SK-N-MC (cell line): ENCODE measurements around the gene ZMPSTE24.

Source experiments
- DNase-seq: peaks from one replicate; pipeline ENCODE4 v3.0.0-alpha.2; 2011; ENCODE audit warnings: low read depth, low spot score
- H3K27ac ChIP-seq: fragments of 200-600 bp; sonication (generic); 2 replicates; pipeline ENCODE4 v1.5.1; 2016; ENCODE audit warnings: mixed run types
- H3K36me3 ChIP-seq: fragments of 200-600 bp; sonication (generic); 2 replicates; pipeline ENCODE4 v1.6.1; 2017; ENCODE audit warnings: antibody characterized with exemption, low read length, mixed read lengths; ENCODE audit not compliant: insufficient read depth
- H3K4me3 ChIP-seq: fragments of 200-600 bp; sonication (generic); 2 replicates; pipeline ENCODE4 v1.5.1; 2016
- H3K9ac ChIP-seq: fragments of 200-600 bp; sonication (generic); 2 replicates; pipeline ENCODE4 v1.8.0; 2017; ENCODE audit warnings: mixed run types, mixed read lengths; ENCODE audit not compliant: insufficient read length
- H3K9me3 ChIP-seq: fragments of 200-600 bp; sonication (generic); 2 replicates; pipeline ENCODE4 v1.6.1; 2017; ENCODE audit warnings: low read depth, mild to moderate bottlenecking, antibody characterized with exemption, low read length, moderate library complexity, mixed read lengths
- EZH2 ChIP-seq: fragments of 200-600 bp; sonication (generic); IDR thresholded peaks from one replicate; pipeline ENCODE4 v1.6.1; 2017; ENCODE audit warnings: antibody characterized with exemption
- FOXP2 ChIP-seq: optimal IDR thresholded peaks from 2 replicates; pipeline ENCODE3; 2011; ENCODE audit warnings: mild to moderate bottlenecking, moderate library complexity; ENCODE audit not compliant: insufficient read depth; ENCODE audit errors: extremely low read length, control extremely low read depth
- POLR2AphosphoS5 ChIP-seq: IDR thresholded peaks from 2 replicates; pipeline ENCODE4 v1.6.1; 2012; ENCODE audit warnings: mild to moderate bottlenecking, low read depth, low read length, borderline replicate concordance

The ZMPSTE24 gene

DNA sequence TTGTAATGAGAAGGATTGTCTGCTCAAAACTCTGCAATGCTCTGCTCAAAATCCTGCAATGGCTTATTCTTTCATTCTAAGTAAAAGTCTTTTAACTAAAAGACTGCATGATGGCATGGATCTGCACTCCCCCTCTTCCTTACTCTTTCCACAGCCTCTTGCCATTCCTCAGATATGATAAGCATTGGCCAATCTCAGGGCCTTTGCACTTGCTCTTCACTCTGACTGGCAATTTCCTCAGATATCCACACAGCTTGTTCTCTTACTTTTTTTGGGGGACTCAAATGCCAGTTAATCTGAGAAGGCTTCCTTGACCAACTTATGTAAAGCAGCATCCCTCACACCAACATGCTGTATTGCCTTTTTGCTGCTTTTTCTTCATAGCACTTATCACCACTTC, 2.8 kb upstream of the ZMPSTE24 start:
- H3K9me3 ChIP-seq = no peaks in the 10 kb centered on the region
- TF ChIP-seq POLR2AphosphoS5 = no peak
- TF ChIP-seq FOXP2 = no peak
- no peak for TF ChIP-seq EZH2
- H3K9ac ChIP-seq = no peak overlapping the region
- no peak overlapping the region for H3K4me3 ChIP-seq
- H3K36me3 ChIP-seq = peaks cover 5% of the 10 kb centered on the region
- no peak overlapping the region for H3K27ac ChIP-seq
- DNase-seq = no peak

DNA sequence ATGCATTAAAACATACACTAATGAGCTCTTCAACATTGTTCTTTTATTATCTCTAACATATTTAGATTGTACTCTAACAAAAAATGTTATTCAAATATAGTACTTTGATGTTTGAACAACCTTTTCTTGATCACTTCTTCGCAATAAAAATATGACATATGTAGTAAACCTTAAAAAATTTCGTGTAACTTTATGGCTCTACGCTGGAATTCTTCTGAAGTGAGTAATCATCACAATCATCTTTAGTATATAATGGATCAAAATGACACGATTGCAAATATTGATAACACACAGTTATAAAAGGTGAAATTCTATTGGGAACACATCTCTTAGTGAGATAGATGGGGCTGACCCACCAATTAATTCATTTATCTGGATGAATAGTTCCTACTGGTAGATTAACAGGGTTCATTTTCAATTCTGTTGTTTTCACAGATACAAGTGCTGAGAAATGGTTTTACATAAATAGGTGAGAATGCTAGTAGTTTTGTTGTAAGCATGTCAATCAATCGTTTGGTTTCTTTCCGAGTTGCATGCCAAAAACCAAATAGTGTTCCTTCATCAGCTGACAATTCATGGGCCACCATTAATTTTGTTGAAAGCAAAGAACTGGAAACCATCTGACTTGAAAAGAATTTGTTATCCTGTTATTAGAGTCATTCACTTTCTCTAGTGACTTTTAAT, 1.5 kb upstream of the ZMPSTE24 start:
- peak overlapping the region; percentile 95 for H3K9ac ChIP-seq
- DNase-seq = no peak
- H3K4me3 ChIP-seq = peak overlapping the region; percentile 87
- TF ChIP-seq FOXP2 (no peak), EZH2 (no peak), POLR2AphosphoS5 (no peak)
- H3K27ac ChIP-seq = peak overlapping the region; percentile 91
- peaks cover 19% of the 10 kb centered on the region for H3K36me3 ChIP-seq
- no peaks in the 10 kb centered on the region for H3K9me3 ChIP-seq

DNA sequence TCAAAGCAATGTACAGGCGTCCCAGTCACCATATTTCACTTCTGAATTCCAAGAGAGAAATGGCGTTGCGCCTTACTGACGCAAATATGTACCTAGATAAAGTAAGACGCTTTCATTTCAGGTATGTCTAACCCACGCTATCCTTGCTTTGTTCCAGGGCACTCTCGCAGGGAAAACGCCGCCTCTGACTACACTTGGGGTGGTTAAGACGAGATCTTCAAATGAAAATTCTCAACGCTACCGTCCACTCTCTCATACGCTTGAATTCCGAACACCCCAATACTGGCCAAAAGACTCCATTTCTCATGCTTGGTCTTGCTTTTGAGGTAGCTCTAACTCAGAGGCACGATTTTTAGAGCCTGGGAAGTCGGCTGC, 736 bp upstream of the ZMPSTE24 start:
- no peaks in the 10 kb centered on the region for H3K9me3 ChIP-seq

GRCh38 chr1:40258445-40258769, 371 bp downstream of the ZMPSTE24 start:
- H3K9me3 ChIP-seq = no peaks in the 10 kb centered on the region
- peak overlapping the region; percentile 87 for H3K4me3 ChIP-seq
- H3K9ac ChIP-seq = peak overlapping the region; percentile 90
- H3K36me3 ChIP-seq = peaks cover 36% of the 10 kb centered on the region
- TF ChIP-seq POLR2AphosphoS5 = no peak
- TF ChIP-seq EZH2 = no peak
- no peak for TF ChIP-seq FOXP2
- peak overlapping the region; percentile 42 for H3K27ac ChIP-seq
- DNase-seq = no peak

More for the DNA sequence above, 736 bp upstream of the ZMPSTE24 start:
- Histone ChIP-seq H3K36me3 (peaks cover 26% of the 10 kb centered on the region), H3K27ac (peak overlapping the region; percentile 91), H3K4me3 (peak overlapping the region; percentile 87), H3K9ac (peak overlapping the region; percentile 95)
- peak; percentile 24 for DNase-seq
- no peak for TF ChIP-seq FOXP2
- no peak for TF ChIP-seq EZH2

DNA sequence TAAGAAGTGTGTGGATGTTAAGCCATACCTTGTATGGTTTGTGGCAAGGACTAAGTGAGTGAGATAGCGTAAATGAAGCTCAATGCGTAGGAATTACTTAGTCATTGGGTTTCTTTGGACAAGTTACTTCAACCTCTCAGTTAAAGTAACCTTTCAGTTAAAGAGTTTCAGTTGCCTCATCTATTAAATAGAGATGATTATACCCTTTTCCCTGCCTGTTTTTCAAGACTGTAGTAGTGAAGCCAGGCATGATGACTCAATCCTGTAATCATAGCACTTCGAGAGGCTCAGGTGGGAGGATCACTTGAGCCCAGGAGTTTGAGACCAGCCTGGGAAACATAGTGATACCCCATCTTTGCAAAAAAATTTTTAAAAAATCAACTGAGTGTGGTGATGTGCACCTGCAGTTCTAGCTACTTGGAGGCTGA, 6.3 kb downstream of the ZMPSTE24 start:
- no peak for TF ChIP-seq EZH2
- no peak for TF ChIP-seq POLR2AphosphoS5
- TF ChIP-seq FOXP2 = no peak
- Histone ChIP-seq H3K27ac (no peak overlapping the region), H3K9me3 (no peaks in the 10 kb centered on the region), H3K36me3 (peaks cover 82% of the 10 kb centered on the region), H3K4me3 (no peak overlapping the region), H3K9ac (no peak overlapping the region)
- no peak for DNase-seq

DNA sequence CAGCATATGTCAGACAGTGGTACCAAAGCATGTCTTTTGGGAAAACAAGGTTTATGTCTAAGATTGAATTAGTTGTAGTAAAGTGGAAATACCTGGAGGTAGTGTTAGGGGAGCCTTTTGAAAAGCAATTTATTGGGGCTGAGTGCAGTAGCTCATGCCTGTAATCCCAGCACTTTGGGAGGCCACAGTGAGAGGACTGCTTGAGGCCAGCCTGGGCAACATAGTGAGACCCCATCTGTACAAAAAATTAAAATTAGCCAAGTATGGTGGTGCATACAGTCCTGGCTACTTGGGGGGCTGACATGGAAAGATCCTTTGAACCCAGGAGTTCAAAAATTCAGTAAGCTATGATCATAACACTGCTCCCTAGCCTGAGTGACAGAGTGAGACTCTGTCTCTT, 7.3 kb downstream of the ZMPSTE24 start:
- Histone ChIP-seq H3K4me3 (no peak overlapping the region), H3K27ac (no peak overlapping the region), H3K36me3 (peaks cover 86% of the 10 kb centered on the region), H3K9me3 (no peaks in the 10 kb centered on the region), H3K9ac (no peak overlapping the region)
- DNase-seq = no peak
- TF ChIP-seq POLR2AphosphoS5 = no peak
- TF ChIP-seq FOXP2 = no peak
- no peak for TF ChIP-seq EZH2

DNA sequence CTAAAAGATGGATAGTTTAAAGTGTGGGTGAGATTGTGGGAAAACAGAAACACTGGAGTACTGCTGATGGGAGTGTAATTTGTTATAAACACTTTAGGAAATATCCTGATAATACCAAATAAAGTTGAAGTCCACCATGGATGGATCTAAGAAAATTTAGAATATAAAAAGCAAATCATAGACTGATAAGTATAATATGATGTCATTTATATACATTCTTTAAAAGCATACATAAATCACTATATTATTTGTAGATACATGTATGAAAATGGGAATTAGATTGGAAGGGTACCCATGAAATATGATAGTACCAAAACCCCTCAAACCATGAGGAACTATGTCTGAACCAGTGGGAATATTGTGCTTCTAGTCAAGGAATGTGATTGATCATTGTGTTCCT, 7.9 kb downstream of the ZMPSTE24 start:
- TF ChIP-seq EZH2 = no peak
- no peak for TF ChIP-seq POLR2AphosphoS5
- no peak for TF ChIP-seq FOXP2
- Histone ChIP-seq H3K36me3 (peaks cover 86% of the 10 kb centered on the region), H3K9me3 (no peaks in the 10 kb centered on the region), H3K27ac (no peak overlapping the region), H3K4me3 (no peak overlapping the region), H3K9ac (no peak overlapping the region)
- DNase-seq = no peak

- no peaks in the 10 kb centered on the region for H3K9me3 ChIP-seq
- DNase-seq = no peak
- H3K36me3 ChIP-seq = peaks cover 85% of the 10 kb centered on the region
- H3K9ac ChIP-seq = no peak overlapping the region
- H3K27ac ChIP-seq = no peak overlapping the region
- H3K4me3 ChIP-seq = no peak overlapping the region
- TF ChIP-seq EZH2 (no peak), FOXP2 (no peak), POLR2AphosphoS5 (no peak)
Measured at GRCh38 chr1:40266786-40267535, 8.9 kb downstream of the ZMPSTE24 start.

GRCh38 chr1:40267767-40268187, 9.7 kb downstream of the ZMPSTE24 start:
- no peak for DNase-seq
- Histone ChIP-seq H3K9ac (no peak overlapping the region), H3K36me3 (peaks cover 86% of the 10 kb centered on the region), H3K4me3 (no peak overlapping the region), H3K9me3 (no peaks in the 10 kb centered on the region), H3K27ac (no peak overlapping the region)
- TF ChIP-seq EZH2 = no peak
- no peak for TF ChIP-seq FOXP2
- TF ChIP-seq POLR2AphosphoS5 = no peak
